ENCODE results near the gene PRKAG2. TPM values are rescaled to one million over a fixed set of nuclear protein-coding genes. Genes with fewer than 3 reads are reported as not detected.

PRKAG2 gene
- total RNA-seq, 1 donor from 2014 or later: 17.9 TPM

- H3K4me1 Mint-ChIP-seq (ENCODE audit: unreplicated experiment): peaks cover 31% of the 10 kb centered on the region
- H3K36me3 Mint-ChIP-seq: no peaks in the 10 kb centered on the region
- DNase-seq (ENCODE audit: extremely low spot score, unreplicated experiment): no peak
- no peaks in the 10 kb centered on the region for H3K9me3 Mint-ChIP-seq
- no peaks in the 10 kb centered on the region for H3K27me3 Mint-ChIP-seq
- H3K27ac Mint-ChIP-seq: peak overlapping the region; percentile 70
- no peak overlapping the region for H3K4me3 Mint-ChIP-seq
- TF ChIP-seq CTCF (conservative IDR thresholded peaks at IDR 0.05): no peak
These were observed 180.0 kb downstream of the PRKAG2 start for GRCh38 chr7:151696721-151697514.

- Mint-ChIP-seq H3K4me3 (no peak overlapping the region), H3K27ac (peak overlapping the region; percentile 70), H3K9me3 (no peaks in the 10 kb centered on the region), H3K27me3 (no peaks in the 10 kb centered on the region), H3K36me3 (no peaks in the 10 kb centered on the region), H3K4me1 (ENCODE audit: unreplicated experiment) (peaks cover 31% of the 10 kb centered on the region)
- TF ChIP-seq CTCF (conservative IDR thresholded peaks at IDR 0.05): no peak
- DNase-seq (ENCODE audit: extremely low spot score, unreplicated experiment): no peak
These were observed 180.9 kb downstream of the PRKAG2 start for GRCh38 chr7:151695951-151696541.

DNA sequence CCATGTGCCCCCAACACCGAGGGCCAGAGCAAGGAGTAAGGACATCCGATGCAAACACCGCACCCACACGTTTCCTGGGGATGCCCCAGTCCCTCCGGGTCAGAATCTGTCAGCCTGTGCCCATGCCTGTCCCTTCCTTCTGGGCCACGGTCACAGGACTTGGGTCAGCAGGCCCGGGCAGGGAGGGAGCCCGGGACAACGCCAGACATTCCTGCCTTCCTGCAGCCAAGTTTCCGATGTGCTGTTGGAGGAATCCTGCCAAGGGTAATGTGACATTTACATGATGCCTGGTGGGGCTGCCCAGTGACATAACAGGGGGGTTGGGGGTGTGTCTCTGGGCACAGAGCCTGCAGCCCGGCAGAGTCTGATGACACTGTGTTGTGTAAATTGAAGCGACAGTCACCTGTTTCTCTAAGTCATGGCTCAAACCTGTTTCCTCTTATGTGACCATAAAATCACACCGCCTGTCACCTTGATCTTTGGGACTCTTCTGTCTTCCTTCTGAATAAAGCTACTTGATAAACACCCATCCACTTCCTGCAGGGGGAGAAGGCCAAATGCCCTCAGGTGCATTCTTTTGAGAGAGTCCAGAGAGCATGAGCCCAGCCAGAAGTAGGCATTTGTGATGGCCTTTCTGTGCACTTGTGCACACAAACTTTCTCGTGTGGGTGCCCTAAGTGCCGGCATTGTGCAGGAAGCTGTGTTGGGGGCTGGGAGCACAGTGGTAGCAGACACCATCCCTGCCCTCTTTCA is 181.9 kb downstream of the PRKAG2 start:
- Mint-ChIP-seq H3K36me3 (no peaks in the 10 kb centered on the region), H3K4me3 (no peak overlapping the region), H3K27ac (peak overlapping the region; percentile 73), H3K27me3 (no peaks in the 10 kb centered on the region), H3K4me1 (ENCODE audit: unreplicated experiment) (peaks cover 36% of the 10 kb centered on the region), H3K9me3 (no peaks in the 10 kb centered on the region)
- TF ChIP-seq CTCF (conservative IDR thresholded peaks at IDR 0.05): no peak
- no peak for DNase-seq (ENCODE audit: extremely low spot score, unreplicated experiment)

DNA sequence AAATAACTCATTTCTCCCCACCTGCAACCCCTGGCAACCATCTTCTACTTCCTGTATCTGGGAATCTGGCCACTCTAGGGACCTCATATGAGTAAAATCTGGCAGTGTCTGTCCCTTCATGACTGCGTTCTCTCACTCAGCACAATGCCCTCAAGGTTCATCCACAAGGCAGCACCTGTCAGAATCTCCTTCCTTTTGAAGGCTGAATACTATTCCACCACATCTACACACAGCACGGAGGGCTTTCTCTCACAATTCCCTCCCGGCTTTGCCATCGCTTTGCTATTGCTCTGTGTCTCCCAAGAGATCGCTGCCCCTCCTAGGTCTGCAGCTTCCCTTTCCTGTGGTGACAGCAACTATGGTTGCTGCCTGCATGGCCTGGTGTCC is 182.5 kb downstream of the PRKAG2 start:
- Mint-ChIP-seq H3K9me3 (no peaks in the 10 kb centered on the region), H3K27ac (peak overlapping the region; percentile 12), H3K4me1 (ENCODE audit: unreplicated experiment) (peaks cover 40% of the 10 kb centered on the region), H3K4me3 (no peak overlapping the region), H3K36me3 (no peaks in the 10 kb centered on the region), H3K27me3 (no peaks in the 10 kb centered on the region)
- no peak for TF ChIP-seq CTCF (conservative IDR thresholded peaks at IDR 0.05)
- no peak for DNase-seq (ENCODE audit: extremely low spot score, unreplicated experiment)

GRCh38 chr7:151693140-151693539 is 183.8 kb downstream of the PRKAG2 start:
- peaks cover 35% of the 10 kb centered on the region for H3K4me1 Mint-ChIP-seq (ENCODE audit: unreplicated experiment)
- H3K27me3 Mint-ChIP-seq: no peaks in the 10 kb centered on the region
- no peak overlapping the region for H3K27ac Mint-ChIP-seq
- no peak for DNase-seq (ENCODE audit: extremely low spot score, unreplicated experiment)
- no peaks in the 10 kb centered on the region for H3K36me3 Mint-ChIP-seq
- TF ChIP-seq CTCF (conservative IDR thresholded peaks at IDR 0.05): no peak
- no peaks in the 10 kb centered on the region for H3K9me3 Mint-ChIP-seq
- H3K4me3 Mint-ChIP-seq: no peak overlapping the region

All from type B pancreatic cell (in vitro differentiated cells).